Measurements from ENCODE around the gene ZBTB45. TPM values are rescaled to one million over a fixed set of nuclear protein-coding genes. Genes with fewer than 3 reads are reported as not detected.

The ZBTB45 gene
- total RNA-seq, 2 experiments from 2014 or later: 10.7 to 14.7 TPM

DNA sequence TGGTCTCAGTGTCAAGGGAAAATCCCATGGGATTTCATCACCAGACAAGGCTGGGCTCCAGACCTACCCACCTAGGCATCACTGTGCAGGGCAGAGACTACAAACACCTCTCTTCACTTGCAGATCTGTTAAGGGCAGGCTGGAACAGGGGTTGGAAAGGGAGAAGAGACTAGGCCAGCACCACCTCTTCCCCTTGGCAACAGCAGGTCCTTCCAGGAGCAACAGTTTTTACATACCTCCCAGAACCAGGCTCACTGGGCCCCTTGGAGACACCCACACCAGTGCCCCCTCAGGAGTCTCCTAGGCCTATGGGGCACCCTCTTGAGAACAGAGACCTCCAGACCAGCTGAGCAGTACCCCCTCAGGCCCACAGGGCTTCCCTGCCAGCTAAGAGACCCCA lies 41.3 kb upstream of the ZBTB45 start:
- H3K9me3 ChIP-seq (ENCODE audit: low read length): no peaks in the 10 kb centered on the region
- intact Hi-C loops (cut with micrococcal nuclease; ENCODE audit: unreplicated experiment): no loop called here
- H3K9me2 ChIP-seq (ENCODE audit: insufficient read depth, low read length): no peaks in the 10 kb centered on the region
- H3K4me3 ChIP-seq (ENCODE audit: low read depth, low read length, poor library complexity, severe bottlenecking): no peak overlapping the region
- H3K4me2 ChIP-seq (ENCODE audit: low read length): no peak overlapping the region
- H4K20me1 ChIP-seq (ENCODE audit: insufficient read depth, low read length): no peaks in the 10 kb centered on the region
- TF ChIP-seq CTCF (conservative IDR thresholded peaks at IDR 0.05; ENCODE audit: low read length) (no peak), EZH2phosphoT487 (IDR thresholded peaks at IDR 0.05; ENCODE audit: borderline replicate concordance, low read depth, low read length) (no peak)
- ChIA-PET CTCF (ENCODE audit: unreplicated experiment) (interaction anchor here (0.6 kb wide), 1 partner anchor 21 kb away, joined by 3 read pairs; no protein-coding TSS in a partner anchor), POLR2A (no interaction called here)
- peaks cover 24% of the 10 kb centered on the region for H3K36me3 ChIP-seq (ENCODE audit: insufficient read depth, low read length)
- BruUV-seq (replicated peaks): no TSS peak
- H3K4me1 ChIP-seq (ENCODE audit: insufficient read depth, low read length, poor library complexity, severe bottlenecking): peaks cover 36% of the 10 kb centered on the region
- peaks cover 21% of the 10 kb centered on the region for H3K79me2 ChIP-seq (ENCODE audit: insufficient read depth, low read depth, low read length)
- no peak overlapping the region for H3K27ac ChIP-seq (ENCODE audit: low read depth, low read length, poor library complexity, severe bottlenecking)
- DNase-seq (ENCODE audit: low spot score): no peak
- no peak overlapping the region for H2AFZ ChIP-seq (ENCODE audit: low read length)

DNA sequence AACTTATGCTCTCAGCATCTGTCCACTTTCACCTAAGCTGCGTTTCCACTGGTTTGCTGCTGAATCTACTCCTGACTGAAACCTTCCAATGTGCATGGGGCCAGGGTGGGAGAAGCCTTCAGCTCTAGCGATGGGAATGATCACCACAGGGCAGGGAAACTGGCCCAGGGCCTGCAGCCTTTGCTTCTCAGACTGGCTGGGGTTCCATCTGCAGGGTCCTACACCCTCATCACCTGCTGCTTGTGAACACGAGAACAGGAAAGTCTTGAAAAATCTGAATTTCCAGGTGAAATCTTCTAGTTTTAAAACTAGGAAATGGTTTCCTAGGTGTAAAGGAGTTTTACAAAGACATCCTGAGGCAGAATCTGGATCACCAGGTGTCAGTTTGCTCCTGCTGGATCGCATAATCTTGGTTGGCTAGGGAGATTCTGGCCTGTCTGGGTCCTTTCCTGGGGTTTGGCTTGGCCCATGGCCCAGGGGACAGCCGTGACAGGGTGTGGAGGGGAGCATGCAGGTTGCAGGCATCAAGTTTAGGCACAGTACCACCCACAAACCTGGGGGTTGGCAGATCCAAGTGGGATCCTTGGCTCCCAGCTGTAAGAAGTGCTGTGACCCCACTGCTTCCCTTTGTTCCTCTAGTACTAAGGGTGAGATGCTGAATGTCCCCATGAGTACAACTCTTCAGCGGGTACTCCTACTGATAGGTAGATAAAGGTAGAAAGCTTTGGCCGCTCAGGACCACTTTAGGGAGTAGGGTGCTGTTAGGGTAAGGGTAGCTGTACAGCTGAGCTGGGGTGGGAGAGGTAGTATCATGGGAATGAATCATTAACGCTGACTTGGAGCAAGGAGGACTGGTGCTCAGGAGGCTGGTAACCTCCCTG lies 40.6 kb upstream of the ZBTB45 start:
- Histone ChIP-seq H3K4me2 (ENCODE audit: low read length) (peak overlapping the region; percentile 80), H4K20me1 (ENCODE audit: insufficient read depth, low read length) (no peaks in the 10 kb centered on the region), H3K4me3 (ENCODE audit: low read depth, low read length, poor library complexity, severe bottlenecking) (peak overlapping the region; percentile 88), H3K9me2 (ENCODE audit: insufficient read depth, low read length) (no peaks in the 10 kb centered on the region), H3K9me3 (ENCODE audit: low read length) (no peaks in the 10 kb centered on the region), H3K79me2 (ENCODE audit: insufficient read depth, low read depth, low read length) (peaks cover 21% of the 10 kb centered on the region), H3K36me3 (ENCODE audit: insufficient read depth, low read length) (peaks cover 30% of the 10 kb centered on the region), H3K4me1 (ENCODE audit: insufficient read depth, low read length, poor library complexity, severe bottlenecking) (peaks cover 42% of the 10 kb centered on the region), H3K27ac (ENCODE audit: low read depth, low read length, poor library complexity, severe bottlenecking) (peak overlapping the region; percentile 89), H2AFZ (ENCODE audit: low read length) (no peak overlapping the region)
- TSS peak; percentile 63 for BruUV-seq (replicated peaks)
- DNase-seq (ENCODE audit: low spot score): no peak
- TF ChIP-seq CTCF (conservative IDR thresholded peaks at IDR 0.05; ENCODE audit: low read length) (no peak), EZH2phosphoT487 (IDR thresholded peaks at IDR 0.05; ENCODE audit: borderline replicate concordance, low read depth, low read length) (no peak)
- CTCF ChIA-PET (ENCODE audit: unreplicated experiment): no interaction called here
- intact Hi-C loops (cut with micrococcal nuclease; ENCODE audit: unreplicated experiment): no loop called here
- POLR2A ChIA-PET: interaction anchor here (1.0 kb wide), 1 partner anchor 19 kb away, joined by 3 read pairs; no protein-coding TSS in a partner anchor
